GM12872 (cell line): ENCODE measurements around the gene SEPTIN7.

ENCODE experiments used
- TF ChIP-seq, protein P1 (sequence below): IDR thresholded peaks from 3 replicates; pipeline ENCODE4 v1.5.1; 2011; ENCODE audit warnings: low read depth, mild to moderate bottlenecking, low read length, moderate library complexity; ENCODE audit not compliant: insufficient read depth

The SEPTIN7 gene

DNA sequence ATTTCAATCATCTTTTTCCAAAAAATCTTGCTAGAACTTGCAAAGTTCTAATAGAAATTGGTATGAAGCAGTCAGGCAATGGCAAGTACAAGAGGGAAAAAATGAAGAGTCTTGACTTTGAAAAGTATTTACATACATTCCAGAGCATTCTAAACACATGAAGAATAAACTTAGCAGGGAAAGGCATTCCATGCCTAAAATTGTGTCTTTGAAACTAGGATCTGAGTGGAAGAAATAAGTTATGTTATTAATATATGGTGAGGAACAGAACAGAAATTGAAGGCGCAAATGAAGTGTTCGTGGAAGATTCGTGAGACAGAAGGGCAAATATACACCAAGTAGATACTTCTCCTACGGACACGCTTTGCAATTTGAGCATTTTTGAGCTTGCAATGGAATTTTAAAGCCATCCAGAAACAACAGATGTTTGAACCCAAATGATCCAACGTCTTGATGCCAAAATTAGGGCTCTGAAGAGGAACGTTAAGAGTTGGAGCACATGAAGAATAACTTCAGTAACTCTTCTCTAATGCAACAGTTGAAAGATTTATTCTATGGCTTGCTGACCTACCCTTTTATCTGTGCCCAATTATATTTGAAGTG lies 40.6 kb upstream of the SEPTIN7 start:
- TF ChIP-seq, protein P1, sequence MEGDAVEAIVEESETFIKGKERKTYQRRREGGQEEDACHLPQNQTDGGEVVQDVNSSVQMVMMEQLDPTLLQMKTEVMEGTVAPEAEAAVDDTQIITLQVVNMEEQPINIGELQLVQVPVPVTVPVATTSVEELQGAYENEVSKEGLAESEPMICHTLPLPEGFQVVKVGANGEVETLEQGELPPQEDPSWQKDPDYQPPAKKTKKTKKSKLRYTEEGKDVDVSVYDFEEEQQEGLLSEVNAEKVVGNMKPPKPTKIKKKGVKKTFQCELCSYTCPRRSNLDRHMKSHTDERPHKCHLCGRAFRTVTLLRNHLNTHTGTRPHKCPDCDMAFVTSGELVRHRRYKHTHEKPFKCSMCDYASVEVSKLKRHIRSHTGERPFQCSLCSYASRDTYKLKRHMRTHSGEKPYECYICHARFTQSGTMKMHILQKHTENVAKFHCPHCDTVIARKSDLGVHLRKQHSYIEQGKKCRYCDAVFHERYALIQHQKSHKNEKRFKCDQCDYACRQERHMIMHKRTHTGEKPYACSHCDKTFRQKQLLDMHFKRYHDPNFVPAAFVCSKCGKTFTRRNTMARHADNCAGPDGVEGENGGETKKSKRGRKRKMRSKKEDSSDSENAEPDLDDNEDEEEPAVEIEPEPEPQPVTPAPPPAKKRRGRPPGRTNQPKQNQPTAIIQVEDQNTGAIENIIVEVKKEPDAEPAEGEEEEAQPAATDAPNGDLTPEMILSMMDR = no peak

DNA sequence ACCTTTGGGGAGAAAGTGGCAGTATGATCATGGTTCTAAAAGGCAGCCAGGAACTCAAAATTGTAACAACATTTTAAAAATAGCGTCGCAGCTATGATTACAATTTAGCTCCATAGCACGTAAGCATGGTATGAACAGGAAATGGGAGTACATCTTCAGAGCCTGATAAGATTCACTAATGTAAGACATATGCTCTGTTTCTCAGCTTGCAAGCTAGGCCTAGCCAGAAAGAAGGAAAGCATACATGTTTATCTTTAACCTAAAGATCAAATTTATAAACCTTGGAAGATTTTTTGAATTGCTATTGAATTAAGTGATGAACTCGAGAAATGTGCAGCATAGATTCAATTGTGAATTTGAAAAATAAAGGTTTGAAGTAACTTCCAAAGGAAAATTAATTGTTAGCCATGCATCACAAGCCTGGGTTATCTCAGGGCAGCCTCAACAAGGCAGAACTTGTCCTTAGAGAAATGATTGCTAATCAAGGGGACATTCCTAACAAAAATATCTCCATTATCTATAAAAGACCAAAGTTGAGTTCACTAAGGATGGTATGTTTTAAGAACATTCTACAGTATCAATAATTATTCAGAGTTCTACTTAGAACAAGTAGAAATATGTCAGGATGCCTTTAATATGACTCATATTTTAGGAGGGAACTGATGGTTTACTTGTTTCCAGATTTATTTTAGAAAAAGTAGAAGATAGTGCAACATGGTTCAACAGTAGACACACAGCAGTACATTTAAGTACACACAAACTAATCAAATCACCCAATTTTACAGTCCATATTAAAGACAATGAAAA lies 38.8 kb upstream of the SEPTIN7 start:
- TF ChIP-seq, protein P1 = no peak

DNA sequence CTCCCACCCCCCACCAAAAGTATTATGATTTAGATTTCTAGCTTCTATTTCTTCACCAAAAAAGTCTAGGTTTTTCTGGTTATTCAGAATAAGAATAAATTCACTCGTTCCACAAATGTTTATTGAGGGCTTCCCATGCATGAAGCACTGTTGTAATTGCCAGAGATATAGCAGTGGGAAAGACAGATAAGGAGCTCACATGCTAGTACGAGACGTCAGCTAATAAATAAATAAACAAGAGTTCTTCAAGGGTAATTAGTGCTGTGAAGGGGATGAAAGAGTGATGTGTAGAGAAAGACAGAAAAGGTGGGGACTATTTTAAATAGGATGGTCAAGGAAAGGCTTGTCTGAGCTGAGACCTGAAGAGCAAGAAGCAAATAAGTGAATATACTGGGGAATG lies 38.1 kb upstream of the SEPTIN7 start:
- TF ChIP-seq, protein P1 = no peak

DNA sequence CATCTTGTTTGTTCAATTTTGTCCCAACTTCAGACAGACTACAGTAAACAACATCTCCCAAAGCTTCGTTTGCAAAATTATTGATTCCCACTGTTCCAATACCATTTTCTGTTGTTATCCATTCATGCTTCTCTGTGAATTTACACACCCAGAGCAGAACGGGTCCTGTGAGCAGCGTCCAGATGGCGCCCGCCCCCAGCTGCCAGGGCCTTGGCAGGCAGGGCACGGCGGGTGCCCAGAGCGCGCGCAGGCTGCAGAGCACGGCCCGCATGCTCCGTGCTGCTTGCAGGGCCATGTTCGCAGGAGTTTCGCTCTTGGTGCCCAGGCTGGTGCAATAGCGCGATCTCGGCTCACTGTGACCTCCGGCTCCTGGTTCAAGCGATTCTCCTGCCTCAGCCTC lies 32.5 kb upstream of the SEPTIN7 start:
- TF ChIP-seq, protein P1 = no peak

DNA sequence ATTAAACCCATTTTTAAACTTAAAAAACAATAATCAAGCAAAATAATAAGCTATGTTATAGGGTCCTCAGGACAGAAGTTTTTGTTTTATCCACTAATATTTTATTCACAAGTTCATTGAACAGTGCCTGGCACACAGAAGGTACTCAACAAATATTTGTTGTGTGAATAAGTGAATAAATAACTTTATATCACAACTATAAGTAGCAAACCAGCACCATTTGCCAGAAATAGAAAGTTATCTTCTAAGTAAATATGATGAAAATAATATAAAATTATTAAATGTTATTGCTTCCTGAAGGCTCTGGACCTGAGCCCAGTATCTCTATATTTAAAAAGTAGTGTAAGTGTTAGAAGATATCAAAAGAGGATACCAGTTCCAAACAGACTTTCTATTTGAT lies 29.1 kb upstream of the SEPTIN7 start:
- TF ChIP-seq, protein P1 = no peak

DNA sequence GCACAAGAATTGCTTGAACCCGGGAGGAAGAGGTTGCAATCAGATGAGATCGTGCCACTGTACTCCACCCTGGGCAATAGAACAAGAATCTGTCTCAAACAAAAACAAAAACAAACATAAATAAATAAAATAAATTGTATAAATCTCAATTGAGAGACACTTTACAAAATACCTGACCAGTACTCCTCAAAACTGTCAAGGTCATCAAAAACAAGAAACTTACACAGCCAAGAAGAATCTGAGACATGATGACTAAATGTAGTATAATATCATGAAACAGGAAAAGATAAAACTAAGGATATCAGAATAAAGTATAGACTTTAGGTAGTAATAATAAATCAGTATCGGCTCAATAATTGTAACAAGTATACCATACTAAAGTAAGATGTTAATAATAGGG lies 26.9 kb upstream of the SEPTIN7 start:
- TF ChIP-seq, protein P1 = no peak

DNA sequence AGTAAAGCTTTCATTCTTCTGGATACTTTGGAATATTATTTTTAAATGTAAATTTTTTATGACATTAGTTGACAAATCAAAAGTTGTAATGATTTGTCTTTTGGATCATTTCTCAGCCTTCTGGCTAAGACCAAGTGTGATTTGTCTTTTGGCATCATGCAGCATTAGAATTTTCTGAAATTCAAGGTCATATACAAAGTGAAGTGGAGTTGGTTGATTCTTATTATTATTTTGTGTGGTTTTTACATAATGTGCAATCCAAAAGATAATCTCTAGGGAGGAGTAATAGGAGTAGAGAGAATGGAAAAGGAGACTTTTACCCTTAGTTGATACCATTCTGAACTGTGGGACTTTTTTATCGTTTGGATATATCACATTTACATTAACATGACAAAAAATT lies 24.2 kb upstream of the SEPTIN7 start:
- TF ChIP-seq, protein P1 = no peak
